ENCODE measurements around the gene ZBTB11.

ZBTB11 gene

DNA sequence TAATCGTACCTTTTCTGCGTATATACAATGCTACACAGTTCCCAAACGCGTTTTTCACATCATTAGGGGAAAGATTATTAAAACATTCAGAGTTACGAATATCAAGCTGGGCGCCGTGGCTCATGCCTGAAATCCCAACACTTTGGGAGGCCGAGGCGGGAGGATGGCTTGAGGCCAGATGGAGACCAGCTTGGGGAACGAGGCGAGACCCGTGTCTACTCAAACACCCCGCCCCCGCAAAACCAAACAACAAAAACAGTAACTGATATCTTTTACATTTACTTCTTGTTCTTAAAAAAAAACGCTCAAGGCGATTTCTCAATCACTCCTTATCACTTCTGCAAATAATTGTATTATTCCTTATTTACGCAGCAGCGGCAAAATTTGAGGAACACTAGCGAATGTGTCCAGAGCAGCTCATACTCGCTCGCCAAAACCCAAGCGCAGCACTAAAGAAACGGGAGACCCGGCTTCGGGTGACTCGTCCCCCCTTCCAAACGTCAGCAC is 1.2 kb downstream of the ZBTB11 start:
- H3K4me3 ChIP-seq (ENCODE audit: low read length): peak overlapping the region; percentile 95
- TF ChIP-seq, protein P1, sequence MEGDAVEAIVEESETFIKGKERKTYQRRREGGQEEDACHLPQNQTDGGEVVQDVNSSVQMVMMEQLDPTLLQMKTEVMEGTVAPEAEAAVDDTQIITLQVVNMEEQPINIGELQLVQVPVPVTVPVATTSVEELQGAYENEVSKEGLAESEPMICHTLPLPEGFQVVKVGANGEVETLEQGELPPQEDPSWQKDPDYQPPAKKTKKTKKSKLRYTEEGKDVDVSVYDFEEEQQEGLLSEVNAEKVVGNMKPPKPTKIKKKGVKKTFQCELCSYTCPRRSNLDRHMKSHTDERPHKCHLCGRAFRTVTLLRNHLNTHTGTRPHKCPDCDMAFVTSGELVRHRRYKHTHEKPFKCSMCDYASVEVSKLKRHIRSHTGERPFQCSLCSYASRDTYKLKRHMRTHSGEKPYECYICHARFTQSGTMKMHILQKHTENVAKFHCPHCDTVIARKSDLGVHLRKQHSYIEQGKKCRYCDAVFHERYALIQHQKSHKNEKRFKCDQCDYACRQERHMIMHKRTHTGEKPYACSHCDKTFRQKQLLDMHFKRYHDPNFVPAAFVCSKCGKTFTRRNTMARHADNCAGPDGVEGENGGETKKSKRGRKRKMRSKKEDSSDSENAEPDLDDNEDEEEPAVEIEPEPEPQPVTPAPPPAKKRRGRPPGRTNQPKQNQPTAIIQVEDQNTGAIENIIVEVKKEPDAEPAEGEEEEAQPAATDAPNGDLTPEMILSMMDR (conservative IDR thresholded peaks at IDR 0.05; ENCODE audit: low read length): no peak
- DNase-seq (ENCODE audit: low read depth): no peak

DNA sequence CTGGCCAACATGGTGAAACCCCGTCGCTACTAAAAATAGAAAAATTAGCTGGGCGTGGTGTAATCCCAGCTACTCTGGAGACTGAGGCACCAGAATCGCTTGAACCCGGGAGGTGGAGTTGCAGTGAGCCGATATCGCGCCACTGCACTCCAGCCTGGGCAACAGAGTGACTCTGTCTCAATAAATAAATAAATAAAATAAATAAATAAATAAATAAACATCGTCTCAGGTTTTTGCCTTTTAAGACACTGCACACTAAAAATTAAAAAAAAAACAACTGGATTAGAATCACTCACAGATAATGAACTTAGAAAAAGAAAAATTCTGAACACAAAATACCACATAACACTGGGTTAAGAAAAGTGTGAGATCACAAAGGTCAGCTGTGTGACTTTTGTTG is 2.4 kb downstream of the ZBTB11 start:
- no peak overlapping the region for H3K4me3 ChIP-seq (ENCODE audit: low read length)
- TF ChIP-seq, protein P1 (conservative IDR thresholded peaks at IDR 0.05; ENCODE audit: low read length): no peak
- DNase-seq (ENCODE audit: low read depth): no peak

DNA sequence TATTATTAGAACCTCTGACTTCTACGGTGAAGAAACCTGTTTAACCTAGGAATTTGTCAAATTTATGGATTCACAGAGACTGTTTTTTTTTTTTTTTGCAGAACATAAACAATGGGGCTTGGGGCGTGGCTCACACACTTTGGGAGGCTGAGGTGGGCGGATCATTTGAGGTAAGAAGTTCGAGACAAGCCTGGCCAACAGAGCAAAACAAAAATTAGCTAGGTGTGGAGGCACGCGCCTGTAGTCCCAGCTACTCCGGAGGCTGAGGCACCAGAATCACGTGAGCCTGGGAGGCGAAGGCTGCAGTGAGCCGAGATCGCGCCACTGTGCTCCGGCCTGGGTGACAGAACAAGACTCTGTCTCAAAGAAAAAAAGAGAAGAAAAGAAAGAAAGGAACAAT is 3.0 kb downstream of the ZBTB11 start:
- H3K4me3 ChIP-seq (ENCODE audit: low read length): no peak overlapping the region
- TF ChIP-seq, protein P1 (conservative IDR thresholded peaks at IDR 0.05; ENCODE audit: low read length): no peak

DNA sequence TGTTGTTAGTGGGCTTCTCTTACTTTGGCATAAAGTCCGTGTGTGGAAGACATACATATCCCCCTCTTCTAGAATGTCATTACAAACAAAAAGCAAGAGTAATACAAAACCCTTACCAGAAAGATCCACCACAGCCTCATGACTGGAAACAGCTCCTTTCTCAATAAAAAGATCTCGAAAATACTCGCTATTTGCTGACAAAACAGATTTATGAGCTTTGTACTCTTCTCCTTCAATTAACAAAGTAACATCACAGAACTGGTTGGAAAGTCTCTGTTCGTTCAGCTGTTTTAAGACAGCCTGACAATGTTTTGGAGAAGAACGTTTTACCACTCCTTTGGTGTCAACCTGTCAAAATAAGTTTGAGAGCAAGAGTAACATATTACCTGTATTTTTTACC is 5.9 kb downstream of the ZBTB11 start:
- no peak for DNase-seq (ENCODE audit: low read depth)
- TF ChIP-seq, protein P1 (conservative IDR thresholded peaks at IDR 0.05; ENCODE audit: low read length): no peak
- H3K4me3 ChIP-seq (ENCODE audit: low read length): no peak overlapping the region

More for the DNA sequence above, 3.0 kb downstream of the ZBTB11 start:
- no peak for DNase-seq (ENCODE audit: low read depth)

DNA sequence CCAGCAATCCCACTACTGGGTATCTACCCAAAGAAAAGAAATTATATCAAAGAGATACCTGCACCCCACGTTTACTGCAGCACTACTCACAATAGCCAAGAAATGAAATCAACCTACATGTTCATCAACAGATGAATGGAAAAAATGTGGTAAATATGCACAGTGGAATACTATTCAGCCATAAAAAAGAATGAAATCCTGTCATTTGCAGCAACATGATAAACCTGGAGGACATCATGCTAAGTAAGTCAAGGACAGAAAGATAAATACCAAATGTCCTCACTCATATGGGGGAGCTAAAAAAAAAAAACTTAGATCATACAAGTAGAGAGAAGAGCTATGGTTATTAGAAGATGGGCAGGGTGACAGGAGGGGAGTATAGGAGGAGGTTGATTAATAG is 9.1 kb downstream of the ZBTB11 start:
- TF ChIP-seq, protein P1 (conservative IDR thresholded peaks at IDR 0.05; ENCODE audit: low read length): no peak
- DNase-seq (ENCODE audit: low read depth): no peak
- no peak overlapping the region for H3K4me3 ChIP-seq (ENCODE audit: low read length)

DNA sequence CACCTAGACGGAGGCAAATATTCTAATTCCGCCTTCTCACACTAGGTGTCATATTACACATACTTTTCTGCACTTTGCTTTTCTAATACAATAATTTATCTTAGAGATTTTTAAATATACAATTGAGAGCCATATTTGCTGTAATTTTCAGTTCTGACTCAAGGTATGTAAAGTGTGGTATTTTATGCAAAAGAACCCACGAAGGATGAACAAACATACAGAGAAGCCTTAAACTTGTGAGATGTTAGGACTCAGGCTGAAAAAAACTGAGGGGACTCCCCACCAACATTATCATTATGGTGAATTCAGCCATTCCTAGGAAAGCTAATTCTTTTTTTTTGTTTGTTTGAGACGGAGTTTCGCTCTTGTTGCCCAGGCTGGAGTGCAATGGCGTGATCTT is 9.6 kb downstream of the ZBTB11 start:
- TF ChIP-seq, protein P1 (conservative IDR thresholded peaks at IDR 0.05; ENCODE audit: low read length): no peak
- no peak overlapping the region for H3K4me3 ChIP-seq (ENCODE audit: low read length)
- DNase-seq (ENCODE audit: low read depth): no peak

DNA sequence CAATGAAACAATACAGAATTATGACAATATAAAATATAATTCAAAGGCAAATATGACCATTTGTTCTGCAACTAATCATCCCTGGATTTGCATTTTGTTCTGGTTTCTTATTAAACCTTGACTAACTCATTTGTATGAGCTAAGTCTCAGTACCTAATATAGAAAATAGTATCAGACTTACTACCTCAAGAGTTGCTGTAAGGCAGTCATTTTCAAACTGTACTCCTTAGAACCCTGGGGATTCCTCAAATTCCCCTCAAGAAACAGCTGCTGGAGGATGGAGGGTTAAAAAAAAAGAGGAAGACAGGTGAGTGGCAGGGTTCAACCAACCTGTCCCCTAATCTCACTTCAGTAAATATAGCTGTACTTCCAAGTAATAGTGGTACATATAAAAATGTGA is 11.1 kb downstream of the ZBTB11 start:
- no peak for DNase-seq (ENCODE audit: low read depth)
- H3K4me3 ChIP-seq (ENCODE audit: low read length): no peak overlapping the region
- TF ChIP-seq, protein P1 (conservative IDR thresholded peaks at IDR 0.05; ENCODE audit: low read length): no peak

All from AG10803 (cell line).